LNCAP (cell line): ENCODE measurements around the gene SKAP2.

Experiments used
- TF ChIP-seq, protein P1 (sequence below): fragments of 450-650 bp; IDR thresholded peaks from 2 replicates; pipeline ENCODE4 v1.5.1; 2017; ENCODE audit warnings: mild to moderate bottlenecking

SKAP2 gene

DNA sequence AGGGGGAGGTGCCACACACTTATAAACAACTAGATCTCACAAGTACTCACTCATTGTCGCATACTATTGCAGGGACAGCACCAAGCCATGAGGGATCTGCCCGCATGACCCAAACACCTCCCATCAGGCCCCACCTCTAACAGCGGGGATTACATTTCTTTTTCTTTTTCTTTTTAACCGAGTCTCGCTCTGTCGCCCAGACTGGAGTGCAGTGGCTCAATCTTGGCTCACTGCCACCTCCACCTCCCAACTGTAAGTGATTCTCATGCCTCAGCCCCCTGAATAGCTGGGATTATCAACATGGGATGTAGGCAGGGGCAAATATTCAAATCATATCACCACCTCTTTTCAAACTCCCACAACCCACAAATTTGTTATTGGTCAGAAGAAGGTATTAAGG is 76.7 kb downstream of the SKAP2 start:
- TF ChIP-seq, protein P1, sequence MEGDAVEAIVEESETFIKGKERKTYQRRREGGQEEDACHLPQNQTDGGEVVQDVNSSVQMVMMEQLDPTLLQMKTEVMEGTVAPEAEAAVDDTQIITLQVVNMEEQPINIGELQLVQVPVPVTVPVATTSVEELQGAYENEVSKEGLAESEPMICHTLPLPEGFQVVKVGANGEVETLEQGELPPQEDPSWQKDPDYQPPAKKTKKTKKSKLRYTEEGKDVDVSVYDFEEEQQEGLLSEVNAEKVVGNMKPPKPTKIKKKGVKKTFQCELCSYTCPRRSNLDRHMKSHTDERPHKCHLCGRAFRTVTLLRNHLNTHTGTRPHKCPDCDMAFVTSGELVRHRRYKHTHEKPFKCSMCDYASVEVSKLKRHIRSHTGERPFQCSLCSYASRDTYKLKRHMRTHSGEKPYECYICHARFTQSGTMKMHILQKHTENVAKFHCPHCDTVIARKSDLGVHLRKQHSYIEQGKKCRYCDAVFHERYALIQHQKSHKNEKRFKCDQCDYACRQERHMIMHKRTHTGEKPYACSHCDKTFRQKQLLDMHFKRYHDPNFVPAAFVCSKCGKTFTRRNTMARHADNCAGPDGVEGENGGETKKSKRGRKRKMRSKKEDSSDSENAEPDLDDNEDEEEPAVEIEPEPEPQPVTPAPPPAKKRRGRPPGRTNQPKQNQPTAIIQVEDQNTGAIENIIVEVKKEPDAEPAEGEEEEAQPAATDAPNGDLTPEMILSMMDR = no peak

DNA sequence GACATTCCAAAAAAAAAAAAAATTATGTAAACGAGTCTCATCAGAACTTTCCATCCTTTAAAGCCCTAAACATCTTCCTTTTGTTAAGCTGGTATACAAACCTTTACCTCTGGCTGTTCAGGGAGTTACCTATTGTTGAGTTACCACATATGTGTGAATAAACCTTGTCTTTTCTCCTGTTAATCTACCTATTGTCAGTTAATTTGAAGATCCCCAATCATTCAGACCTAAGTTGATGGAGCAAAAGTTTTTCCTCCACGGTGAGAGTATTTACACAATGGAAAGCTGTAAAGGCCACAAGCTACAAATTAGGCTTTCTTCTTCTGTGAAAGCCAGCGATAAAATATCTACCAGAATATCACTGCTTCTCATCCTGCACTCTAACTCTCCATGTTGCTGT is 80.3 kb downstream of the SKAP2 start:
- TF ChIP-seq, protein P1 = no peak

DNA sequence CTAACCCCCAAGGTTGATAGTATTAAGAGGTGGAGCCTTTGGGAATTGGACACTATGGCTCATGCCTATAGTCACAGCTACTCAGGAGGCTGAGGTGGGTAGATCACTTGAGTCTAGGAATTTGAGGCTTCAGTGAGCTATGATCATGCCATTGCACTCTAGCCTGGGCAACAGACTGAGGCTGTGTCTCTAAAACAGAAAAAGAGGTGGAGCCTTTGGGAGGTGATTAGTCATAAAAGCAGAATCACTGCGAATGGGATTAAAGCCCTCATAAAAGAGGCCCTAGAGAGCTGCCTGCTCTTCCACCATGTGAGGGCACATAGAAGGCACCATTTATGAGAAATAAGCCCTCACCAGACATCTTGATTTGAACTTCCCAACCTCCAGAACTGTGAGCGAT is 81.9 kb downstream of the SKAP2 start:
- TF ChIP-seq, protein P1 = no peak

DNA sequence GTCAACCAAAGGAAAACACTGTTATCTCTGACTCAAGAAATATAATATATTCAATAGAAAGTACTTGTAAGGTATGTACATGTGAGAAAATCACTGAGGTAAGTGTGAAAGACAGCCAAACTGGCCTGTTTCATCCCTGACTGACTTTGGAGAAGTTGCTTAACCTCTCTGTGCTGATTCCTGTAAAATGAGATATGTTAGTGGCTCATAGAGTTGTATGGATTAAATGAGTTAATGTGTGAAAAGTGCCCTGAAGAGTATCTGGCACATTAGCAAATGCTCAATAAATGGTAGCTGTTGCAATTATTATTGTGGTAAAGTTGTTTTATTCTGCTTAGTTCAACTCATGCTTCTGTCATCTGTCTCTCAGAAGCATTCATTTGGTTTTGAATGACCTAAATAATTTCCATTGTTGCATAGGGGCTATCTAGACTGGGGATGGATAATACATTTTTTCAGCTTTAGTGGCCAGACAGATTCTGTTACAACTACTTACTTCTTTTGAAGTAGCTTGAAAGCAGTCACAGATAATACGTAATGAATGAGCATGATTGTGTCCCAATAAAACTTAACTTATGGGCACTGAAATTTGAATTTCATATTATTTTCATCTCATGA is 84.3 kb downstream of the SKAP2 start:
- TF ChIP-seq, protein P1 = no peak

DNA sequence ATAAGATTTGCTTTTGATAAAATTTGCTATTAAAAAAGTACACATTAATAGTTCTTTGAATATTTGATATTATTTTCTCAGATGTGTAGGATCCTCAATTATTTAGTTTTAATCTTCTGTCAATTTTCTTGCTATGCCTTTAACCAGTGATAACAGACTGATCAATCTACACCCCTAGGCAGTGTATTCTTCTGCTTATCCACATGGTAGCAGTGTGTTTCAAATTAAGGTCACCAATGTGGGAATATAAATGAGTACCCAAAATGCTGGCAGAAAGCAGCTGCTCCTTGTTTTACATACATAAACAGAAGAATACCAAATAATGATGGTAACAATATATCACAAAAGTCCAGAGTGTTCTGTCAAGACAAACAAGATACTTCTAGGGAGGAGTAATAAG is 87.0 kb downstream of the SKAP2 start:
- TF ChIP-seq, protein P1 = peak; percentile 29; the same call in 1 of the 2 replicates

DNA sequence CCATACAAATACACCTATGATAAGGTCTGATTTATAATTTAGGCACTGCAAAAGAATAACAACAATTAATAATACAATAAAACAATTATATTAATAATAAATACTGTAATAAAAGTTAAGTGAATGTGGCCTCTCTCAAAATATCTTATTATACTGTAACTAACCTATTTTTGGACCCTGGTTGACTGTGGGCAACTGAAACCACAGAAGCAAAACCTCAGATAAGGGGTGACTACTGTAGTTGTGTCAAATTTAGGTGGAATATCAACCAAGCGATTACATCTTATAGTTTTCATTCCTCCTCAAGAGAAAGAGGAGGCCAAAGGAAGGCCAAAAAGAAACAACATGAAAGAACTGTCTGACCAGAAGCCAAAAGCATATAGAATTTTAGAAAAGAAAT is 103.9 kb downstream of the SKAP2 start:
- TF ChIP-seq, protein P1 = no peak

DNA sequence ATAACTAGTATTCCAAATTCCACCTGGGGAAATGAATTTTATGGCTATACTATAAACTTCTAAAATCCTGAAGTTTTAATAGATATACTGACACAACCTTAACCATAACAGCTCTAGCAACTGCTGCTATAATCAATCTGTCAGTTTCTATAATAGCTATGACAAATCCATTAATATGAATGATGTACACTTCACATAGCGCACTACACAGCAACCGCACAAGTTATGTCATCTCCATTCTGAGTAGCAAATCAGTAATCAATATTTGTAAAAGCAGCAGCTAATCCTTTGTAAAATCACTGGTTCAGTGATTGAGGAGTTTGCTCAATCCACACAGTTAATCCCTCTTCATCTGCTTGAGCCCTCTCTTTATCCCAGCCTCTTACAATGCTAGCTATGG is 105.3 kb downstream of the SKAP2 start:
- TF ChIP-seq, protein P1 = no peak

DNA sequence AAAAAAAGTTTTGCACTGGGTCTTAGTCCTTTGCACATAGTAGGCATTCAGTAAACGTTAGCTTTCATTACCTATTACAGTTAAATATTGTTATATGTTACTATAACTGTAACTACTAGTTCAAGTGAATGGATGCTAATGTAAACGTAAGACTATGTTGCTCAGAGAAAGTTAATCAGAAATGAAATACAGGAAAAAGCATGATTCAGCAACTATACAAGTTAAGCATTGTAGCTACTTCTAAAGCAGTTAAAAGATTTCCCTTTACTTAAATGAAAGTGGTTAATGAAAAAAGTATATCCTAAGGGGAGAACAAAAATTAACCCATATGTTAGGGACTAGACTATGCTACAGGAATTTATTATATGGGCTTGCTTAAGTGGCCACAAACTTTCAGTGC is 121.2 kb downstream of the SKAP2 start:
- TF ChIP-seq, protein P1 = no peak
